ENCODE measurements around the gene EDA.

EDA gene

GRCh38 chrX:69919749-69920148 lies 303.8 kb downstream of the EDA start:
- TF ChIP-seq, protein P1, sequence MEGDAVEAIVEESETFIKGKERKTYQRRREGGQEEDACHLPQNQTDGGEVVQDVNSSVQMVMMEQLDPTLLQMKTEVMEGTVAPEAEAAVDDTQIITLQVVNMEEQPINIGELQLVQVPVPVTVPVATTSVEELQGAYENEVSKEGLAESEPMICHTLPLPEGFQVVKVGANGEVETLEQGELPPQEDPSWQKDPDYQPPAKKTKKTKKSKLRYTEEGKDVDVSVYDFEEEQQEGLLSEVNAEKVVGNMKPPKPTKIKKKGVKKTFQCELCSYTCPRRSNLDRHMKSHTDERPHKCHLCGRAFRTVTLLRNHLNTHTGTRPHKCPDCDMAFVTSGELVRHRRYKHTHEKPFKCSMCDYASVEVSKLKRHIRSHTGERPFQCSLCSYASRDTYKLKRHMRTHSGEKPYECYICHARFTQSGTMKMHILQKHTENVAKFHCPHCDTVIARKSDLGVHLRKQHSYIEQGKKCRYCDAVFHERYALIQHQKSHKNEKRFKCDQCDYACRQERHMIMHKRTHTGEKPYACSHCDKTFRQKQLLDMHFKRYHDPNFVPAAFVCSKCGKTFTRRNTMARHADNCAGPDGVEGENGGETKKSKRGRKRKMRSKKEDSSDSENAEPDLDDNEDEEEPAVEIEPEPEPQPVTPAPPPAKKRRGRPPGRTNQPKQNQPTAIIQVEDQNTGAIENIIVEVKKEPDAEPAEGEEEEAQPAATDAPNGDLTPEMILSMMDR (IDR thresholded peaks at IDR 0.05; ENCODE audit: low read depth, low read length), result no peak
- no peak for DNase-seq (ENCODE audit: extremely low read depth, low read depth)

GRCh38 chrX:69932323-69932722 lies 316.4 kb downstream of the EDA start:
- TF ChIP-seq, protein P1 (IDR thresholded peaks at IDR 0.05; ENCODE audit: low read depth, low read length), result no peak
- no peak for DNase-seq (ENCODE audit: extremely low read depth, low read depth)

- no peak for DNase-seq (ENCODE audit: extremely low read depth, low read depth)
- TF ChIP-seq, protein P1 (IDR thresholded peaks at IDR 0.05; ENCODE audit: low read depth, low read length), result no peak
Measured at GRCh38 chrX:69948276-69948797, 332.4 kb downstream of the EDA start.

DNA sequence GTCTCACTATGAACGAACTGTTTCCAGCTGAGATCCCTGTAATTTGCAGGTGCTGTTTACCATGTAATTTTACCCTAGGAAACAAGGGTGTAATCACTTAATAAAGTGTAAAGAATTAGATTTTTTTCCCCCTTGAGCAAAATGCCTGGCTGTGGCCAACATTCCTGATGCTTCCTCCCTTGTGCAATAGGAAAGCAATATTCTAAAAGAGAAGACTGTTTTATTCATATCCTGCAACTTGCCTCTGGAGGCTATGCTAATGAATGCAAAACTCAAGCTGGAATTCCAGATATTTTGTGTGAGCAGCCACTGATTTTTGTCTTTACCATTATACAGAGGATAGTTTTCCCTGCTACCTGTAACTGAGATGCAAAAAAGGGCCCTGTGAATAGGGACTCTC lies 335.8 kb downstream of the EDA start:
- TF ChIP-seq, protein P1 (IDR thresholded peaks at IDR 0.05; ENCODE audit: low read depth, low read length), result no peak

GRCh38 chrX:69959712-69960111 lies 343.8 kb downstream of the EDA start:
- TF ChIP-seq, protein P1 (IDR thresholded peaks at IDR 0.05; ENCODE audit: low read depth, low read length), result no peak
- no peak for DNase-seq (ENCODE audit: extremely low read depth, low read depth)

More for the DNA sequence above, 335.8 kb downstream of the EDA start:
- DNase-seq (ENCODE audit: extremely low read depth, low read depth), result no peak

- TF ChIP-seq, protein P1 (IDR thresholded peaks at IDR 0.05; ENCODE audit: low read depth, low read length), result no peak
- no peak for DNase-seq (ENCODE audit: extremely low read depth, low read depth)
Measured at GRCh38 chrX:69961365-69962072, 345.6 kb downstream of the EDA start.

DNA sequence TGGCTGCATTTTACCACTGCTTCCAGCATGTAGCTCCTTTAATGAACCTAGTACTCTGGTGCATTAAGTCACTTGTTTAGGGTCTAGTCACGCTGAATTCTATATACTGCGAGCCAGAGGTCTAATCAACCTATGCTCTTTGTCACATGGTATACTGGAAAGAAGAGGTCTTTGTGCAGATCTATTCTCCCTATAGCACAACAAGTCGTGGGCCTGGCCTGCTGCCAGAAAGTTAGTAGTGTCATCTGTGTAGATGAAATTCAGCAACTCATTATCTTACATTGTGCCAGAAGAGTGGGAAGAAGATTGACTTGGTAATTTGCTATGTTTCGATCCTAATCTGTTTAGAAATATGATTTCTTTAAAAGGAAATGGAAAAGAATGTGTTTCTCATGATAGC lies 353.0 kb downstream of the EDA start:
- no peak for DNase-seq (ENCODE audit: extremely low read depth, low read depth)
- TF ChIP-seq, protein P1 (IDR thresholded peaks at IDR 0.05; ENCODE audit: low read depth, low read length), result no peak
